ENCODE results near the gene TNS1.

TNS1 gene

DNA sequence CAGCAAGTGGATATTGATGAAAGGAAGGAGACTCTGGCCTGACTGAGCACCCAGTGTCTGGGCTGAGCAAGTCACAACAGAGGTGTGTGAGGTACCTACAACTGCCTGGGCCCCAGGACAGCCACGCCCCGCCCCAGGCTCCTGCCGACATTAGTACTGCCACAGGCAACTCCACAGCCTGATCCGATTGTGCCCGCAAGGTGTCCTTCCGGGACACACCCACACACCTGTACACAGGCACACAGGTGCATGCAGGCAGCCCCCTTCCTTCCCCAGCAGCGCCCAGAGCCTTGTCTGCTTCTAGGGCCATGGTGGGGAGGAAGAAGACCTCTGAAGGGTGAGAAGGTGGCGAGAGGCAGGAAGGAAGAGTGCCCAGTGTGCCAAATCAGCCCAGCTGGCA, 83.6 kb downstream of the TNS1 start:
- TF ChIP-seq POLR2AphosphoS5 (IDR thresholded peaks at IDR 0.05; ENCODE audit: borderline replicate concordance, low read depth, low read length) (no peak), FOXP2 (optimal IDR thresholded peaks at IDR 0.05; ENCODE audit: control extremely low read depth, extremely low read length, insufficient read depth) (no peak), EZH2 (IDR thresholded peaks at IDR 0.05) (no peak)
- peaks cover 39% of the 10 kb centered on the region; the same call in 1 of the 2 replicates for H3K36me3 ChIP-seq (ENCODE audit: insufficient read depth, low read length)
- no peak overlapping the region for H3K4me3 ChIP-seq
- no peak overlapping the region for H3K9ac ChIP-seq (ENCODE audit: insufficient read length)
- DNase-seq (ENCODE audit: low read depth, low spot score), result no peak
- no peaks in the 10 kb centered on the region for H3K9me3 ChIP-seq (ENCODE audit: low read depth, low read length)
- no peak overlapping the region for H3K27ac ChIP-seq

DNA sequence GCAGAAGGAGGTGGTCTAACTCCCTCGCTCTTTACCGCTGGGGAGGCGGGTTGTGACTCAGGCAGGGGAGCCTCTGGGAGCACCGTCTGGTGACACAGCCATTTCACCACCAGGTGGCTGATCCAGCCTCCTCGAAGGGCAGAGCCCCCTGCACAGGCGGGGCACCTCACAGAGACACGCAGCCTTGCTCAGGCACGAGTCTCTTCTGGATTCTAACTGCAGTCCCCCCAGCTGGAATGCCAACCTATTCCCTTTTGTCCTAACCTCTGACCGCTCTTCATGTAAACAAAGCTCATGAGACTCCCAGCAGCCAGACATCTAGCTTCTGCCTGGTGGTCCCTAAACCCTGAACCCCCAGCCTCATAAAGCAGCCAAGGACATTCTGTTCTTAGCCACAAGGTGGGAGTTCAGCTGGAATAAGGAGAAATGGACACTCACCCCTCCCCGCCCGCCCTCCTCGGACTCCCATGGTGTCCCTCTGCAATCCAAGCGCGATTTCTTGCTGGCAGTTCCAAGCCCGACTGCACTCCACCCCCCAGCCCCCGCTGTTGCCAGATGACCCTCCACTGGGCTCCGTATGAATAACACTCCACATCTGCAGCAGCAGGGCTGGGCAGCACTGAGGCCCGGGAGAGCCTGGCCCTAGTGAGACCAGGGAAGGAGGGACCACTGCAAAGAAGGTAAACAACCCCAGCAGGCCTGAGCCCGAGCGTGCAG, 84.3 kb downstream of the TNS1 start:
- Histone ChIP-seq H3K9me3 (ENCODE audit: low read depth, low read length) (no peaks in the 10 kb centered on the region), H3K27ac (no peak overlapping the region), H3K4me3 (no peak overlapping the region), H3K9ac (ENCODE audit: insufficient read length) (no peak overlapping the region), H3K36me3 (ENCODE audit: insufficient read depth, low read length) (peaks cover 39% of the 10 kb centered on the region; the same call in 1 of the 2 replicates)
- TF ChIP-seq FOXP2 (optimal IDR thresholded peaks at IDR 0.05; ENCODE audit: control extremely low read depth, extremely low read length, insufficient read depth), result no peak
- no peak for TF ChIP-seq EZH2 (IDR thresholded peaks at IDR 0.05)
- no peak for TF ChIP-seq POLR2AphosphoS5 (IDR thresholded peaks at IDR 0.05; ENCODE audit: borderline replicate concordance, low read depth, low read length)
- DNase-seq (ENCODE audit: low read depth, low spot score), result no peak

DNA sequence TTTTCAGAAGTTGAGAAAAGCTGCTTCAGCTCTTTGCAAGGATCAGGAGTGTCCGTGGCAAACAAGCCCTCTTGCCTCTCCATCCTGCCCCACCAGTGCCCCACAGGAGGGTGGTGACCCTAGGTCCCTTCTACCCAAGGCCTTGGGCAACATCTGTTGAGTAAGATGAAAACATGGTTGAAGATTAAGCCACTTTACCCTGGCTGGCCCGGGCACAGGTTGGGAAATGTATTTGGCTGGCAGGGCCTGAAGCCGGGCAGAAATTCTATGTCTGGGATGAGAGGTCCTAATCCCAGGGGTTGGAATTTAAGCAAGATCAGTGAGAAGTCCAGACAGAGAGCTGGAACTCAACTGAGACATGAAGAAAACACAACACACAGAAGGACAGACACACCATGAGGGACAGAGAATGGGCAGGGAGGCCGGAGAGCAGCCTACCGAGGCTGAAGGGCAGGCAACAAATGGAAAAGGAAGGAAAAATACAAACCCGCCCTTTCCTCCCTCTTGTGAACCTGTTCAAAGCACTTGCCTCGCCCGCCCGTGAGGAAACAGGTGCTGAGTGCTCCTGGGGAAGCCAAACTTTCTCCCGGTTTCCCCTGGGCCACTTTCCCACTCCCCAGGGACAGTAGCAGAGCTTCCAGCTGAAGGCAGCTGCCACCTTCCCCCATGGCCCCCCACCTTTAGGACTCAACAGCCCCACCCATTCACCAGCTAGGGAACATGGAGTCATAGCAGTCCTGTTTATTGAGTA, 86.1 kb downstream of the TNS1 start:
- no peak for TF ChIP-seq FOXP2 (optimal IDR thresholded peaks at IDR 0.05; ENCODE audit: control extremely low read depth, extremely low read length, insufficient read depth)
- TF ChIP-seq POLR2AphosphoS5 (IDR thresholded peaks at IDR 0.05; ENCODE audit: borderline replicate concordance, low read depth, low read length), result no peak
- H3K9me3 ChIP-seq (ENCODE audit: low read depth, low read length), result no peaks in the 10 kb centered on the region
- H3K27ac ChIP-seq, result no peak overlapping the region
- H3K36me3 ChIP-seq (ENCODE audit: insufficient read depth, low read length), result peaks cover 39% of the 10 kb centered on the region; the same call in 1 of the 2 replicates
- no peak for DNase-seq (ENCODE audit: low read depth, low spot score)
- no peak overlapping the region for H3K9ac ChIP-seq (ENCODE audit: insufficient read length)
- no peak overlapping the region for H3K4me3 ChIP-seq

DNA sequence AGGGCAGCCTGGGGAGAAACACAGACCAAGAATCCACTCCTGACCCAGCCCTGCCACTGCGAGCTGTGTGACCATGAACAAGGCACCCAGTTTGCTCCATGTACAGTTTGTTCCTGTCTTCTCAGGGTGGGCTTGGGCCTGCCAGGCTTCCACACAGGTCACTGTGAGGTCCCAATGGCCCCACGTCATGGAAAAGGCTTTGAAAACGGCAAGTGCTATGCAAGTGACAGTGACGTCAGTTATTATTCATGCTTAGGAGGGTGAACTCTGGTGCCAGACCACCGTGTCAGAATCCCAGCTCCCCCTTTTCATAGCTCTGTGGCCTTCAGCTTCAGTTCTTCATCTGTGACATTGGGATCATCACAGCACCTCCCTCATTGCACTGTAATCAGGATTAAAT, 87.1 kb downstream of the TNS1 start:
- no peak overlapping the region for H3K27ac ChIP-seq
- no peaks in the 10 kb centered on the region for H3K9me3 ChIP-seq (ENCODE audit: low read depth, low read length)
- TF ChIP-seq EZH2 (IDR thresholded peaks at IDR 0.05) (no peak), FOXP2 (optimal IDR thresholded peaks at IDR 0.05; ENCODE audit: control extremely low read depth, extremely low read length, insufficient read depth) (no peak), POLR2AphosphoS5 (IDR thresholded peaks at IDR 0.05; ENCODE audit: borderline replicate concordance, low read depth, low read length) (no peak)
- no peak for DNase-seq (ENCODE audit: low read depth, low spot score)
- H3K4me3 ChIP-seq, result no peak overlapping the region
- peaks cover 39% of the 10 kb centered on the region; the same call in 1 of the 2 replicates for H3K36me3 ChIP-seq (ENCODE audit: insufficient read depth, low read length)
- no peak overlapping the region for H3K9ac ChIP-seq (ENCODE audit: insufficient read length)

DNA sequence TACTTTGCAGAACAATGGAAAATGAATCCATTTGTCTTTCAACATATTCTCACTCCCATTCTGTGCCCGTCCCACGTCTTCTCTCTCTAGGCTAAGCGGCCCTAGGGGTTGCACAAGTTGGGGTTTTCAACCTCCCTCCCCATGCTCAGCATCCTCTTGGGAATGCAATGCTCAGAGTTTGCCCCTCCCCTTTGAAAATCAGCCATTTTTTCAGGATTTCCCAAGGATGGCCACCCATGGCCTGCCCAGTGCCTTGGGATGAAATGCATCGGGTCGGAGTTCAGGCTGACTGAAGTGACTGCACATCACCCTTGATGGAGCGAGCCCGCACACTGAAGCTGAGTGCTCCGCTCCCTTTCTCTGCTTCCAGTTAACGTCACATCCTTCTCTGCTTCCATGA, 87.9 kb downstream of the TNS1 start:
- TF ChIP-seq EZH2 (IDR thresholded peaks at IDR 0.05) (no peak), POLR2AphosphoS5 (IDR thresholded peaks at IDR 0.05; ENCODE audit: borderline replicate concordance, low read depth, low read length) (no peak), FOXP2 (optimal IDR thresholded peaks at IDR 0.05; ENCODE audit: control extremely low read depth, extremely low read length, insufficient read depth) (no peak)
- no peak for DNase-seq (ENCODE audit: low read depth, low spot score)
- Histone ChIP-seq H3K9me3 (ENCODE audit: low read depth, low read length) (no peaks in the 10 kb centered on the region), H3K27ac (no peak overlapping the region), H3K36me3 (ENCODE audit: insufficient read depth, low read length) (peaks cover 38% of the 10 kb centered on the region; the same call in 1 of the 2 replicates), H3K4me3 (no peak overlapping the region), H3K9ac (ENCODE audit: insufficient read length) (no peak overlapping the region)

DNA sequence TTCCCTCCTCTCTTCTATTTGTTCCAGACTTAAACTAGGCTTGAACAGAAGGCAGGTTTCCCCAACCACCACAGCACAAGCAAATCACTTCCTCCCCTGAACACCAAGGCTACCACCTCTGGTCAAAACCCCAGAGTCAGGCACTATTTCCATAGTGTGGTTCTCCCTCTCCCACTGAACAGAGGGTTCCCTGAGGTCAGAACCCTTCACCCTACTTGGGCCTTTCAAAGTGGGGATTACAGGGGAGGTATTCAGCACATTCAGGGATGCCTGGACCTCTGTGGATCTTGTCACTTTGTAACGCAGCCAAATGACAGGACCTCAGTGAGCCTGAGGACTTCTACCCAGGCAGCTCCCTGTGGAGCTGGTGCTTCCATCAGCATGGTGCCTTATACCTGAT, 88.7 kb downstream of the TNS1 start:
- H3K4me3 ChIP-seq, result no peak overlapping the region
- no peak for DNase-seq (ENCODE audit: low read depth, low spot score)
- no peak overlapping the region for H3K27ac ChIP-seq
- H3K36me3 ChIP-seq (ENCODE audit: insufficient read depth, low read length), result peaks cover 32% of the 10 kb centered on the region; the same call in 1 of the 2 replicates
- TF ChIP-seq FOXP2 (optimal IDR thresholded peaks at IDR 0.05; ENCODE audit: control extremely low read depth, extremely low read length, insufficient read depth) (no peak), POLR2AphosphoS5 (IDR thresholded peaks at IDR 0.05; ENCODE audit: borderline replicate concordance, low read depth, low read length) (no peak), EZH2 (IDR thresholded peaks at IDR 0.05) (no peak)
- H3K9ac ChIP-seq (ENCODE audit: insufficient read length), result no peak overlapping the region
- H3K9me3 ChIP-seq (ENCODE audit: low read depth, low read length), result no peaks in the 10 kb centered on the region

DNA sequence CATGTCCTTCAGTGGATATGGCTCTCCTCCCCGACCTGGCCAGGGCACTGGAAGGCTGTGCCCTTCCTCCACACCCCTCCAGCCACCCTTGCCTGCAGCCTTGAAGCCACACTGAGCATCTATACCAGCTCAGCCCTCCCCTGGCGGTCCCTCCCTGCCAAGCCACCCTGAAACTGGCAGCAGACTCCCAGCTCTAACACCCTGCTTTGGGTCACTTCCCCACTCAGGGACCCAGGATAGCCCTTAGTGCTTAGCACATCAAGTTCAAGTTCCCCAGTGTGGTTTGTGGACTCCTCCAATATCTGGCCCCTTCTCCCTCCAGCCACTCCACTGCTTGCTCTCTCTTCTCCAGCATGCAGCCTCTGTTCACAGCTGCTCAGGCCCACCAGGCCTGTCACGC, 89.4 kb downstream of the TNS1 start:
- no peak overlapping the region for H3K27ac ChIP-seq
- no peak overlapping the region for H3K9ac ChIP-seq (ENCODE audit: insufficient read length)
- H3K4me3 ChIP-seq, result no peak overlapping the region
- no peaks in the 10 kb centered on the region for H3K9me3 ChIP-seq (ENCODE audit: low read depth, low read length)
- DNase-seq (ENCODE audit: low read depth, low spot score), result no peak
- peaks cover 29% of the 10 kb centered on the region; the same call in 1 of the 2 replicates for H3K36me3 ChIP-seq (ENCODE audit: insufficient read depth, low read length)
- TF ChIP-seq EZH2 (IDR thresholded peaks at IDR 0.05), result no peak
- TF ChIP-seq POLR2AphosphoS5 (IDR thresholded peaks at IDR 0.05; ENCODE audit: borderline replicate concordance, low read depth, low read length), result no peak
- no peak for TF ChIP-seq FOXP2 (optimal IDR thresholded peaks at IDR 0.05; ENCODE audit: control extremely low read depth, extremely low read length, insufficient read depth)

All from SK-N-MC (cell line).